Keratinocyte (primary cell): ENCODE data around the gene NFKBIL1. TPM values are rescaled to one million over a fixed set of nuclear protein-coding genes. Genes with fewer than 3 reads are reported as not detected.

Source experiments
- DNase-seq: peaks from one replicate; pipeline ENCODE4 v3.0.0-alpha.2; 2011; ENCODE audit warnings: low read depth, missing footprints, low spot score
- FAIRE-seq: peaks from 2 replicates; lab custom pipeline; 2011; peaks lifted over from hg19 to GRCh38; lab: Jason Lieb, UNC
- H2AFZ ChIP-seq: 2 replicates; pipeline ENCODE4 v1.6.0; 2012; ENCODE audit warnings: low read length, control low read depth, inconsistent platforms; ENCODE audit not compliant: control insufficient read depth
- H3K27ac ChIP-seq: 2 replicates; pipeline ENCODE4 v1.5.1; 2011; ENCODE audit warnings: low read length; ENCODE audit not compliant: control insufficient read depth, insufficient read depth
- H3K27me3 ChIP-seq: 3 replicates; pipeline ENCODE4 v1.6.0; 2011; ENCODE audit warnings: low read length; ENCODE audit not compliant: control insufficient read depth, insufficient read depth; ENCODE audit errors: extremely low read depth
- H3K36me3 ChIP-seq, 2 experiments: 2 replicates in 1 of 2; 3 replicates in 1 of 2; pipeline ENCODE4 v1.5.1; 2011; ENCODE audit warnings: low read length in 2 of 2, mild to moderate bottlenecking in 1 of 2; ENCODE audit not compliant: control insufficient read depth in 2 of 2, insufficient read depth in 2 of 2; ENCODE audit errors: extremely low read depth in 1 of 2
- H3K4me1 ChIP-seq: 3 replicates; pipeline ENCODE4 v1.5.1; 2011; ENCODE audit warnings: low read length; ENCODE audit not compliant: control insufficient read depth, insufficient read depth; ENCODE audit errors: extremely low read depth
- H3K4me2 ChIP-seq: 3 replicates; pipeline ENCODE4 v1.6.0; 2011; ENCODE audit warnings: low read depth, low read length; ENCODE audit not compliant: control insufficient read depth, insufficient read depth; ENCODE audit errors: extremely low read depth
- H3K4me3 ChIP-seq, 3 experiments: fragments of 200-600 bp in 1 of 3; sonication (generic) in 1 of 3; 2 replicates in 2 of 3; 3 replicates in 1 of 3; pipeline ENCODE4 v1.5.1; 2011 to 2016; ENCODE audit warnings: low read length in 3 of 3, mild to moderate bottlenecking in 3 of 3, control low read depth in 2 of 3, inconsistent platforms in 1 of 3, low read depth in 1 of 3, mixed read lengths in 1 of 3, mixed run types in 1 of 3, moderate library complexity in 1 of 3; ENCODE audit not compliant: control insufficient read depth in 2 of 3, insufficient read depth in 2 of 3; ENCODE audit errors: extremely low read depth in 1 of 3
- H3K79me2 ChIP-seq: 2 replicates; pipeline ENCODE4 v1.6.0; 2012; ENCODE audit warnings: low read length; ENCODE audit not compliant: control insufficient read depth, insufficient read depth
- H3K9ac ChIP-seq: 3 replicates; pipeline ENCODE4 v1.6.0; 2011; ENCODE audit warnings: low read length; ENCODE audit not compliant: control insufficient read depth, insufficient read depth; ENCODE audit errors: extremely low read depth
- H3K9me1 ChIP-seq: 3 replicates; pipeline ENCODE4 v1.6.0; 2011; ENCODE audit warnings: low read length; ENCODE audit not compliant: control insufficient read depth, insufficient read depth; ENCODE audit errors: extremely low read depth
- H3K9me3 ChIP-seq: 2 replicates; pipeline ENCODE4 v1.5.1; 2012; ENCODE audit warnings: low read depth, low read length; ENCODE audit not compliant: control insufficient read depth
- H4K20me1 ChIP-seq: 3 replicates; pipeline ENCODE4 v1.6.0; 2011; ENCODE audit warnings: low read length; ENCODE audit not compliant: control insufficient read depth, insufficient read depth; ENCODE audit errors: extremely low read depth
- EZH2 ChIP-seq: IDR thresholded peaks from one replicate; pipeline ENCODE4 v1.6.1; 2012; ENCODE audit warnings: inconsistent platforms, mild to moderate bottlenecking, low read length, moderate library complexity
- dilution Hi-C: fragments of 300-500 bp; cut with MboI; formaldehyde crosslinking; loops from one replicate; pipeline ENCODE4 v1.7.0; 2020; ENCODE audit warnings: low sequenced_read_pairs; ENCODE audit not compliant: extremely low pct_ligation_motif_present
- polyA plus RNA-seq, 5 experiments: library from polyadenylated mRNA; depleted of rRNA in 3 of 5; stranded (reverse) in 3 of 5; stranded (forward) in 1 of 5; unstranded in 1 of 5; fragments of >200 nt; gene quantifications; 1 replicate in 1 of 5; 2 replicates in 3 of 5; 3 replicates in 1 of 5; pipeline versions ENCODE4 v1.2.1 to v1.2.3, GENCODE V29; 2011 to 2012; ENCODE audit warnings: missing spikeins in 2 of 5, low read depth in 1 of 5, low replicate concordance in 1 of 5
- TF ChIP-seq, protein P1 (sequence below), 3 experiments: IDR thresholded peaks in 1 of 3; conservative IDR thresholded peaks in 1 of 3; optimal IDR thresholded peaks in 1 of 3; 2 replicates in 2 of 3; 3 replicates in 1 of 3; pipeline versions ENCODE3 to v1.5.1; 2011; ENCODE audit warnings: low read length in 3 of 3, mild to moderate bottlenecking in 3 of 3, moderate library complexity in 2 of 3, control low read depth in 1 of 3, inconsistent platforms in 1 of 3; ENCODE audit not compliant: insufficient read depth in 2 of 3; ENCODE audit errors: extremely low read depth in 1 of 3

The NFKBIL1 gene
- polyA plus RNA-seq, 1 donor (not counting 4 experiments of a cell fraction or from before 2014, with no cell fraction given), result 4.8 TPM

DNA sequence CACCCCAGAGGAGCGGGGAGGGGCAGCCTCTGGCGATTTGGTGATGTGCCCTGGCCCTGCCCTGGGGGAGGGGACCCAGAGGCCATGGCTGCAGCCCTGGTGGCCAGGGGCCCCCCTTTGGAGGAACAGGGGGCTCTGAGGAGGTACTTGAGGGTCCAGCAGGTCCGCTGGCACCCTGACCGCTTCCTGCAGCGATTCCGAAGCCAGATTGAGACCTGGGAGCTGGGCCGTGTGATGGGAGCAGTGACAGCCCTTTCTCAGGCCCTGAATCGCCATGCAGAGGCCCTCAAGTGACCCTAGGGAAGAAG, 10.9 kb downstream of the NFKBIL1 start:
- H3K27ac ChIP-seq, result no peak overlapping the region
- H3K4me2 ChIP-seq, result no peak overlapping the region
- no peak for DNase-seq
- H3K9ac ChIP-seq, result no peak overlapping the region
- H3K9me3 ChIP-seq, result no peaks in the 10 kb centered on the region
- no peak overlapping the region for H3K4me3 ChIP-seq
- no peaks in the 10 kb centered on the region for H3K79me2 ChIP-seq
- dilution Hi-C loops, result no loop called here
- no peak overlapping the region for H2AFZ ChIP-seq
- no peak for FAIRE-seq
- peaks cover 10 to 17% of the 10 kb centered on the region in 2 experiments for H3K36me3 ChIP-seq
- no peaks in the 10 kb centered on the region for H4K20me1 ChIP-seq
- H3K9me1 ChIP-seq, result no peaks in the 10 kb centered on the region
- TF ChIP-seq, protein P1, sequence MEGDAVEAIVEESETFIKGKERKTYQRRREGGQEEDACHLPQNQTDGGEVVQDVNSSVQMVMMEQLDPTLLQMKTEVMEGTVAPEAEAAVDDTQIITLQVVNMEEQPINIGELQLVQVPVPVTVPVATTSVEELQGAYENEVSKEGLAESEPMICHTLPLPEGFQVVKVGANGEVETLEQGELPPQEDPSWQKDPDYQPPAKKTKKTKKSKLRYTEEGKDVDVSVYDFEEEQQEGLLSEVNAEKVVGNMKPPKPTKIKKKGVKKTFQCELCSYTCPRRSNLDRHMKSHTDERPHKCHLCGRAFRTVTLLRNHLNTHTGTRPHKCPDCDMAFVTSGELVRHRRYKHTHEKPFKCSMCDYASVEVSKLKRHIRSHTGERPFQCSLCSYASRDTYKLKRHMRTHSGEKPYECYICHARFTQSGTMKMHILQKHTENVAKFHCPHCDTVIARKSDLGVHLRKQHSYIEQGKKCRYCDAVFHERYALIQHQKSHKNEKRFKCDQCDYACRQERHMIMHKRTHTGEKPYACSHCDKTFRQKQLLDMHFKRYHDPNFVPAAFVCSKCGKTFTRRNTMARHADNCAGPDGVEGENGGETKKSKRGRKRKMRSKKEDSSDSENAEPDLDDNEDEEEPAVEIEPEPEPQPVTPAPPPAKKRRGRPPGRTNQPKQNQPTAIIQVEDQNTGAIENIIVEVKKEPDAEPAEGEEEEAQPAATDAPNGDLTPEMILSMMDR (optimal IDR thresholded peaks at IDR 0.05 in 1 of 3, IDR thresholded peaks at IDR 0.05 in 1 of 3, conservative IDR thresholded peaks at IDR 0.05 in 1 of 3; ENCODE audit: extremely low read depth in 1 of 3, insufficient read depth in 2 of 3, low read length in 3 of 3), result no peak
- no peak for TF ChIP-seq EZH2
- H3K4me1 ChIP-seq, result peaks cover 12% of the 10 kb centered on the region
- no peaks in the 10 kb centered on the region for H3K27me3 ChIP-seq

DNA sequence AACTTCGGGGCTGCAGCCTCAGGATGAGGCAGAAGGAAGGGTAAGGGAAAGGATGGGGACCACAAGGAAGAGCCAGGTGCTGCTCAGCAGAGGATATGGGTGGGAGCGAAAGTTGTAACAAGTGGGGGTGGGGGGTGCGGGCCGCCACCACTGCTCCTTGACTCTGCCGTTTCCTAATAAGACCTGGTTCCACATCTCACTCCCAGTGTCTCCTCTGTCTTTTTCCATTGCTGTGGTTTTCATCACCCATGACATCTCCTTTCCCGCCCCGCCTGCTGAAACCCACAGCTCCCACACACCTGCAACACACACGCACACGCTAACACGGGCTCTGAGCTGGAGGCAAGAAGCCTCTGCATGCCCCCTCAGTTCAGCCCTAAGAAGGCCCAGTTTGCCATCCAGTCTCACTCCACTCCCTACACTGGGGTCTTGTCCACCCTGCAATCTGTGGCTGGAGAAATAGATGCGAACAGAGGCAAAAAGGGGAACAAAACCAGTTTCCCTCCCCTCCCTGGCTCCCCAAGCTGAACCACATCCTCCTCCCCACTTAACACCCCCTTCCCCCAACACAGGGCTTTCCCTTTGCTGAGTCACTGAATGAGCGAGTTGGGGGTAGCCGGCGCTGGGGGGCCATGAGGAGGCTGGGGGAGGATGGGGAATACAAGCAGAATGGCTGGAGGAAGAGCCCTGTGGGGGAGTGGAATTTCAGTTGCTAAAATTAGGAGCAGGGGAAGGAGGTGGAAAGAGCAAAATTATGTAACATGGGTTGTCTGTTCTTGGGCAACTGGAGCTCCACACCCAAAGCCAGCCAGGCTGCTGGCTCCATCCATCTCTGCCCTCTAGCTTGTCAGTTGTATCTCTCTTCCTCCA, 11.5 kb downstream of the NFKBIL1 start:
- no peak overlapping the region for H2AFZ ChIP-seq
- no peaks in the 10 kb centered on the region for H3K9me3 ChIP-seq
- H3K9ac ChIP-seq, result no peak overlapping the region
- FAIRE-seq, result no peak
- H3K4me1 ChIP-seq, result peaks cover 12% of the 10 kb centered on the region
- no peak for DNase-seq
- H3K9me1 ChIP-seq, result no peaks in the 10 kb centered on the region
- no peak overlapping the region for H3K27ac ChIP-seq
- H3K4me3 ChIP-seq, result no peak overlapping the region
- no peak for TF ChIP-seq EZH2
- TF ChIP-seq, protein P1 (optimal IDR thresholded peaks at IDR 0.05 in 1 of 3, IDR thresholded peaks at IDR 0.05 in 1 of 3, conservative IDR thresholded peaks at IDR 0.05 in 1 of 3; ENCODE audit: extremely low read depth in 1 of 3, insufficient read depth in 2 of 3, low read length in 3 of 3), result no peak
- H4K20me1 ChIP-seq, result no peaks in the 10 kb centered on the region
- H3K36me3 ChIP-seq, result peaks cover 10 to 17% of the 10 kb centered on the region in 2 experiments
- H3K79me2 ChIP-seq, result no peaks in the 10 kb centered on the region
- dilution Hi-C loops, result no loop called here
- H3K27me3 ChIP-seq, result no peaks in the 10 kb centered on the region
- H3K4me2 ChIP-seq, result no peak overlapping the region
